ENCODE measurements around the gene PDF.

The PDF gene

GRCh38 chr16:69315486-69316311 is 14.7 kb downstream of the PDF start:
- FAIRE-seq, result no peak

GRCh38 chr16:69314534-69314933 is 15.9 kb downstream of the PDF start:
- no peak for DNase-seq (ENCODE audit: insufficient read length, low spot score)
- TF ChIP-seq CTCF (IDR thresholded peaks at IDR 0.05; ENCODE audit: insufficient read depth, missing control alignments), result no peak
- no peak for FAIRE-seq

More at GRCh38 chr16:69315486-69316311, 14.7 kb downstream of the PDF start:
- TF ChIP-seq CTCF (IDR thresholded peaks at IDR 0.05; ENCODE audit: insufficient read depth, missing control alignments), result no peak
- DNase-seq (ENCODE audit: insufficient read length, low spot score), result no peak

GRCh38 chr16:69313469-69313868 is 16.9 kb downstream of the PDF start:
- TF ChIP-seq CTCF (IDR thresholded peaks at IDR 0.05; ENCODE audit: insufficient read depth, missing control alignments), result no peak
- no peak for FAIRE-seq
- no peak for DNase-seq (ENCODE audit: insufficient read length, low spot score)

- TF ChIP-seq CTCF (IDR thresholded peaks at IDR 0.05; ENCODE audit: insufficient read depth, missing control alignments), result peak; percentile 1
- no peak for DNase-seq (ENCODE audit: insufficient read length, low spot score)
- FAIRE-seq, result no peak
These were observed 18.6 kb downstream of the PDF start for GRCh38 chr16:69311533-69312387.

- TF ChIP-seq CTCF (IDR thresholded peaks at IDR 0.05; ENCODE audit: insufficient read depth, missing control alignments), result peak; percentile 79
- FAIRE-seq, result no peak
- DNase-seq (ENCODE audit: insufficient read length, low spot score), result peak; percentile 53
These were observed 19.5 kb downstream of the PDF start, which contains the start of gene VPS4A for GRCh38 chr16:69310653-69311532. TSS of gene VPS4A (plus strand) at chr16:69311350. CDS start at chr16:69311512, 162 bp downstream.

- FAIRE-seq, result no peak
- DNase-seq (ENCODE audit: insufficient read length, low spot score), result no peak
- no peak for TF ChIP-seq CTCF (IDR thresholded peaks at IDR 0.05; ENCODE audit: insufficient read depth, missing control alignments)
These were observed 21.1 kb downstream of the PDF start for GRCh38 chr16:69309316-69309715.

Data from D721Med (cell line).